Mucosa of gallbladder (tissue), 1 donor: ENCODE results near the gene SLC8B1. TPM values are rescaled to one million over a fixed set of nuclear protein-coding genes. Genes with fewer than 3 reads are reported as not detected.
"Not testable (repeated sequence)": the region's sequence is repeated elsewhere in the genome, so short reads cannot be mapped to it uniquely, and the experiment has no call there.

Experiments used
- DNase-seq: peaks from one replicate; pipeline ENCODE4 v3.0.0-alpha.2; 2020; ENCODE audit warnings: low spot score
- total RNA-seq: library from RNA; stranded (reverse); gene quantifications from one replicate; pipeline ENCODE4 v1.2.1, GENCODE V29; 2021
- donor health status: DM: no; HTN: no; CAD: no.

Gene SLC8B1
- total RNA-seq, 1 donor from 2014 or later, result 36.6 TPM

GRCh38 chr12:113358381-113359132, 23.6 kb upstream of the SLC8B1 start, which contains the start of gene PLBD2:
PLBD2 (plus strand) TSS chr12:113358587; CDS start chr12:113358601, 14 bp downstream.
- DNase-seq, result peak; percentile 95

GRCh38 chr12:113354192-113354591, 19.3 kb upstream of the SLC8B1 start:
- not testable (repeated sequence) for DNase-seq

DNA sequence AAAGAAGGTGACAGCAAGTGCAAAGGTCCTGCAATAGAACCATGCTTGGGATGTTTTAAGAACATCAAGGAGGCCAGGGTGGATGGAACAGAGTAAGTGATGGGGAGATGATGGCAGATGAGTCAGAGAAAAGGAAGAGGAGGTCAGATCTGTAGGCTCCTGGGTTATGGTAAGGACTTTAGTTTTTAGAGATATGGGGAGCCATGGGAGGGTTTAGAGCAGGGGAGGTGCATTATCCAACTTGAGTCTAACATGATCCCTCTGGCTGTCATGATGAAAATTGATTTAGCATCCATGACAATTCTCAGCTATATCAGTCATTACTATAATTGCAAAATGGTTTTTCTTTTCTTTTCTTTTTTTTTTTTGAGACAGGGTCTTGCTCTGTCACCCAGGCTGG, 16.2 kb upstream of the SLC8B1 start:
- DNase-seq, result no peak

GRCh38 chr12:113348849-113349536, 14.1 kb upstream of the SLC8B1 start:
- no peak for DNase-seq

- DNase-seq, result no peak
These were observed 13.0 kb upstream of the SLC8B1 start for GRCh38 chr12:113347892-113348291.

- DNase-seq, result no peak
These were observed 12.2 kb upstream of the SLC8B1 start for GRCh38 chr12:113347107-113347506.

DNA sequence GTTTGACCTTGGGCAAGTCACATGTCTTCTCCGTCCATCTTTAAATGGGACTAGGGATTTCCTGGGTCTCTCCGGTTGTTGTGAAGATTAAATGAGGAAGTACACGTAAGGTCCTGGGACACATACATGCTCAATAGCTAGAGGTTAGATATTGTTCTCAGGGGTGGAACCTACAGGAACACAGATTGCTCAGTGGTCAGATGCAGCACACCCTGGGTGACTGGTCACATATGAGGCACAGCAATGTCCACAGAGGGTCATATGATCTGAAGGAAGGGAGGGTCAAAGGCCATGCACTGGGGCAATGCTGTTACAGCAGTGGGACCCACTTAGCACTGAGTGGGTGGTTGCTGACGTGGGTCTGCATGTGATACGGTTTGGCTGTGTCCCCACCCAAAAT, 11.4 kb upstream of the SLC8B1 start:
- DNase-seq, result no peak

- DNase-seq, result no peak
These were observed 10.4 kb upstream of the SLC8B1 start for GRCh38 chr12:113345318-113345717.

- DNase-seq, result no peak
These were observed 6.6 kb upstream of the SLC8B1 start for GRCh38 chr12:113341535-113341934.

GRCh38 chr12:113340061-113340460, 5.2 kb upstream of the SLC8B1 start:
- no peak for DNase-seq

GRCh38 chr12:113339540-113339939, 4.6 kb upstream of the SLC8B1 start:
- DNase-seq, result no peak

- no peak for DNase-seq
These were observed 778 bp downstream of the SLC8B1 start for GRCh38 chr12:113333877-113334785.

GRCh38 chr12:113333418-113333750, 1.5 kb downstream of the SLC8B1 start:
- no peak for DNase-seq

DNA sequence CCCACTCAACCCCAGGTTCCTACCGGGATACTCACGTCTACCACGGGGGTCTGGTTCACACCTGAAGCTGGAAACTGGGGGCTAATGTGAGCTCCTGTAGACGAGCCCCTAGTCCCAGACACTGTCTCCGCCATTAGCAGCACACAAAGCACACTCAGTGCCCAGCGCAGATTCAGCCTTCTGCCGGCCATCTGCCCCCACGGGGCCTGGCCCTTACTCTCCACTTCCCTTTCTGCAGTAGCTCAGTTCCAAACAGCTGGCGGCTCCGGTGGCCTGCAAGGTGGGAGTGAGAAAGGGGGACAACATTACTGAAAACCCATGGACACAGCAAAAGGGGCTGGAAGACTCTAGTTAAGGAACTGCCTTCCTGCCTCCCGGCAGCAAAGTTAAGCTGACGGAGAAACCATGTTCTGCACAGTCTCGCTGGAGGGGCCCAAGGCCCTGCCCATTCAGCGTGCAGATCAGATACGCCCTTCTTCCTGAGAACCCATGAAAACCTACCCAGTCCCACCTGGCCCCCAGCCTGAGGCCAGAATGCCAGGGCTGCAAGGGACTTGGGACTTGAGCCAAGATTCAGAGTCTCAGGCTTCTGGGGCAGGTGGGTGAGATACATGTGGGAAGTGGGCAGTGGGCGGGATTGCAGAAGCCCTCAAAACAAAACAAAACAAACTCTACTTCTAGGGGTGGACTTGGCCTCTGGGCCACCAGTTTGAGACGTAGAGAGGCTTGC, 2.1 kb downstream of the SLC8B1 start:
- DNase-seq, result no peak

DNA sequence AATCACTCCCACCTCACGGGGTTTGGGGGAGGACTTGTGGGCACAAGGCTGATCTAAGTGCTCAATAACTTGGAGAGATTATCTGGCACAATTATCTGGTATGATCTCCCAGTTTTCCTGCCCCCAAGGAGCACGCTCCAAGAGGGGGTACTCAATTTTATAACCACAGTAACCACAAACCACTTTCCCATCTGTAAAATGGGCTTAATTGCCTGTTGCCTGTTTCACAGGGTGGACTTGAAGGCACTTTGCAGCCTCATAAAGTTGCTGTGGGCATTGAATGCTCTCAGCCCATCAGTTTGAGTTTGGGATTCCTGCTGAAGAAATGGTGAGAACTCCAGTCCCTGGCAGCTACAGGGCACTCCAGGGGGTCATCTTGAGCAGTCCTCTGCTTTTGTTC, 4.4 kb downstream of the SLC8B1 start:
- DNase-seq, result no peak

DNA sequence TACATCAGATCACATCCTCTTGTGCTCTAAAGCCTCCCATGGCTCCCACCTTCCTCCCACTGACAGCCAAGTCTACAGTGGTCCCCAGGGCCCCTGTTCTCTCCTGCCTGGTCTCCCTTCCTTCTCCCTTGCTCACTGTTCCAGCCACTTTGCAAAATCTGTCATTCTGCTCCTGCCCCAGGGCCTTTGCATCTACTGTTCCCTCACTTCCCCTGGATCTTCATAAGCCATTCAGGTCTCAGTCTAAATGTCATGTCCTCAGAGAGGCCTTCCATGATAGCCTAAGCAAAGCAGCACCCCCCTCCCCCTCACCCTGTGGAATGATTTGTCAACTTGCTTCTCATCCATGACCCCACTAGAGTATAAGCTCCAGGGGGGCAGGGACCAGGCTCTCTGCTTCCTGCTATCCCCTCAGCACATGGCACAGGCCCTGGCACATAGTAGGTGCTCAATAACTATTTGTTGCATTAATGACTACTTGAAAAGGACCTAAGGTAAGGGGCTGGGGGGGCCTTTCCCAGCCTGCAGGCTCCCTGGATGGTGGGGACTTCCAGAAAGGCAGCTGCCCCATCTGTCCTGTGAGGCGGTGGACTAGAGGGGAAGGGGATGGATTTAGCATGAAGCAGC, 5.0 kb downstream of the SLC8B1 start:
- DNase-seq, result no peak

DNA sequence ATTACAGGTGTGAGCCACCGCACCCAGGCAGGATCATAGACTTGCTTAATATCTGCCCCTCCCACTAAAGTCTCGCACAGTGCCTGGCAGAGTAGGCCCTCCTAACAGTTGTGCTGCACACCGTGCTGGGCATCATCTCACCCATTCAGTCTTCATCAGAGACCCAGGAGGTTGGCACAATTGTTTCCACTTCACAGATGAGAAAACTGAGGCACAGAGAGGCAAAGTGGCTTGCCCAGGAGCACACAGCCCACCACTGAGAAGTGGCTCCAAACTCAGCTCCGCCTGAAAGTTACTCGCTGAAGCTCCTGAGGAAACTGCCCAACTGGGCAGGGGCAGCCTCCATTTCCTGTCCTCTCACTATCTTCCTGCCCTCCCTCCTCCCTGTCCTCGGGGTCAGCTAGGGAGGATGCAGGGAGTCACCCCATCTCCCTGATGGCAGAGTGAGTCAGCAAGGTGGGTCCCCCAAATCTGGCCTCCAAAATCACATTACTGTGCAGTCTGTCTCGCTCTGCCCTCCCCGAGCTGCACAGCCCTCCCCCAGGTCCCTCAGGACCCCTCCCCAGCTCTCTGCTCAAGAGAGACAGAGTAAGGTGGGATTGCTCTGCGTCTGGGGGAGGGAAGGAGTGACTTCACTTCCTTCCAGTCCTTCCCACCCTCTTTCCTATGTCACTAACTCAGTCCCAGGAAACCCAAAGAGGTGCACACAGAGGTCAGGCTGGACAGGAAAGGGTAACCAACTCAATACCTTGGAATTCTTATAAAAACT, 5.7 kb downstream of the SLC8B1 start:
- DNase-seq, result no peak

- no peak for DNase-seq
These were observed 6.5 kb downstream of the SLC8B1 start for GRCh38 chr12:113328368-113328889.

DNA sequence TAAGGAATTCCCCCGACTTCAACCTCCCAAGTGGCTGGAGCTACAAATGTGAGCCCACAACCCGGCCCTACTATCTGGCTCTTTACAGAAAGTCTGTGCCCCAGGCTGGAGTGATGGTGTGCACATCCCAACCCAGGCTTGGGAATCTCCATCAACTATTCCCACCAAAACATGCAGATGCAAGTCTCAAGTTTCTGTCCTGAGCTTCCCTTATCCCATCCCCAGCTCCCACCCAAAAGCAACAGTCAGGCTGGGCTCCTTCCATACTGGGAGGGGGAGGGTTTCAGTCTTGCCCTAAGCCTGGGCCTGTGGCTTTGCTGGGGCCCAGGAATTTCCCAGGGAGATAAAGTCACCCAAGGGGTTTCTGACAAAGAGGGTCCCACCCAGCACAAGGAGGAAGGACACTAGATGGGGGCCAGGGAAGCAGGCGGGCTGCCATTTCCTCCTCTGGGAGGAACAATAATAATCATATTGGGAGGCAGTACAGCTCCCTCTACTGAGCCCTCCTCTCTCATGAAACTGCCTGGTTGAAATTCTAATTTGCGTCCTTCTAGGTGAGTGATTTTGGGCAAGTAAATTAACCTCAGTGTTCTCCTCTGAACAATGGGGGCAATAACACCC, 8.0 kb downstream of the SLC8B1 start:
- no peak for DNase-seq

- DNase-seq, result no peak
These were observed 9.0 kb downstream of the SLC8B1 start for GRCh38 chr12:113325916-113326315.
